H1 (cell line): ENCODE results near the gene CTSS. TPM values are rescaled to one million over a fixed set of nuclear protein-coding genes. Genes with fewer than 3 reads are reported as not detected.

Experiments
- CTCF ChIA-PET: fragments of 300-600 bp; sonication (Branson Sonifier 250); formaldehyde crosslinking; loops from one replicate; lab custom pipeline; 2021; ENCODE audit not compliant: partially characterized antibody; lab: Charles Lee
- POLR2A ChIA-PET: fragments of 300-600 bp; sonication (Branson Sonifier 250); formaldehyde crosslinking; loops from one replicate; lab custom pipeline; 2021; ENCODE audit warnings: inconsistent platforms; ENCODE audit not compliant: partially characterized antibody; lab: Charles Lee
- DNase-seq, 2 experiments: peaks; one replicate each; pipeline versions ENCODE4 v3.0.0 to v3.0.0-alpha.2; 2010 to 2022; ENCODE audit warnings: low spot score in 2 of 2, low read depth in 1 of 2, mixed read lengths in 1 of 2
- FAIRE-seq: peaks from 2 replicates; lab custom pipeline; 2011; peaks lifted over from hg19 to GRCh38; lab: Jason Lieb, UNC
- H2AFZ ChIP-seq: 2 replicates; pipeline ENCODE4 v1.8.1; 2012; ENCODE audit warnings: low read length, inconsistent platforms
- H2AK5ac ChIP-seq: 2 replicates; pipeline ENCODE4 v1.6.1; 2013; ENCODE audit warnings: low read depth, low read length
- H2BK120ac ChIP-seq: replicated peaks from 2 replicates; pipeline ENCODE3; 2013; ENCODE audit warnings: low read depth, low read length, inconsistent platforms
- H2BK12ac ChIP-seq: 2 replicates; pipeline ENCODE4 v1.6.1; 2013; ENCODE audit warnings: low read depth, low read length
- H2BK15ac ChIP-seq: 2 replicates; pipeline ENCODE4 v1.6.1; 2013; ENCODE audit warnings: low read length
- H2BK20ac ChIP-seq: 2 replicates; pipeline ENCODE4 v1.6.1; 2013; ENCODE audit warnings: low read length
- H2BK5ac ChIP-seq: 2 replicates; pipeline ENCODE4 v1.6.1; 2013; ENCODE audit warnings: low read depth, low read length
- H3K14ac ChIP-seq: 2 replicates; pipeline ENCODE4 v1.6.1; 2013; ENCODE audit warnings: inconsistent platforms; ENCODE audit not compliant: insufficient read length
- H3K18ac ChIP-seq: 2 replicates; pipeline ENCODE4 v1.6.1; 2013; ENCODE audit warnings: low read length; ENCODE audit errors: extremely low read depth
- H3K23ac ChIP-seq: 2 replicates; pipeline ENCODE4 v1.6.1; 2013; ENCODE audit warnings: inconsistent platforms; ENCODE audit not compliant: insufficient read length
- H3K23me2 ChIP-seq: 2 replicates; pipeline ENCODE4 v1.6.1; 2013; ENCODE audit warnings: low read depth, low read length
- H3K27ac ChIP-seq: 2 replicates; pipeline ENCODE4 v1.6.1; 2011; ENCODE audit warnings: low read depth, low read length, inconsistent platforms
- H3K27me3 ChIP-seq, 4 experiments: replicated peaks in 1 of 4; 1 replicate in 1 of 4; 2 replicates in 3 of 4; pipeline versions ENCODE4 v1.6.1 to v1.8.1; 2011 to 2013; ENCODE audit warnings: low read length in 3 of 4, mild to moderate bottlenecking in 3 of 4, inconsistent platforms in 2 of 4, mixed read lengths in 2 of 4, moderate library complexity in 1 of 4; ENCODE audit not compliant: control insufficient read depth in 3 of 4, insufficient read depth in 3 of 4; ENCODE audit errors: extremely low read depth in 1 of 4
- H3K36me3 ChIP-seq, 4 experiments: 2 replicates each; pipeline versions ENCODE4 v1.6.1 to v1.8.1; 2011 to 2013; ENCODE audit warnings: mild to moderate bottlenecking in 4 of 4, low read length in 3 of 4, moderate library complexity in 2 of 4, control low read depth in 1 of 4, inconsistent platforms in 1 of 4; ENCODE audit not compliant: insufficient read depth in 4 of 4, control insufficient read depth in 2 of 4
- H3K4ac ChIP-seq: replicated peaks from 2 replicates; pipeline ENCODE3; 2013; ENCODE audit warnings: low read length, low read depth, mixed read lengths, inconsistent platforms; ENCODE audit not compliant: insufficient read length
- H3K4me1 ChIP-seq, 4 experiments: replicated peaks in 1 of 4; 1 replicate in 1 of 4; 2 replicates in 3 of 4; pipeline versions ENCODE4 v1.6.1 to v1.8.1; 2011 to 2013; ENCODE audit warnings: low read length in 3 of 4, inconsistent platforms in 2 of 4, mixed read lengths in 1 of 4; ENCODE audit not compliant: insufficient read depth in 4 of 4, control insufficient read depth in 3 of 4
- H3K4me2 ChIP-seq, 2 experiments: 2 replicates each; pipeline versions ENCODE4 v1.6.1 to v1.8.1; 2011 to 2013; ENCODE audit warnings: low read depth in 2 of 2, low read length in 2 of 2, control low read depth in 1 of 2, inconsistent platforms in 1 of 2, mild to moderate bottlenecking in 1 of 2; ENCODE audit not compliant: insufficient read depth in 1 of 2
- H3K4me3 ChIP-seq, 4 experiments: fragments of 200-600, 300-600 bp in 1 of 4; sonication (generic), shearing (Covaris generic), sonication (Bioruptor Twin) in 1 of 4; 2 replicates each; pipeline versions ENCODE4 v1.5.1 to v1.8.1; 2011 to 2016; ENCODE audit warnings: low read length in 4 of 4, low read depth in 3 of 4, control low read depth in 2 of 4, inconsistent platforms in 2 of 4, mild to moderate bottlenecking in 2 of 4, mixed read lengths in 1 of 4, moderate library complexity in 1 of 4; ENCODE audit not compliant: insufficient read depth in 2 of 4; ENCODE audit errors: extremely low read depth in 1 of 4
- H3K56ac ChIP-seq: replicated peaks from 2 replicates; pipeline ENCODE3; 2013; ENCODE audit warnings: low read depth, mild to moderate bottlenecking, mixed read lengths, low read length, inconsistent platforms; ENCODE audit not compliant: insufficient read length
- H3K79me1 ChIP-seq: 2 replicates; pipeline ENCODE4 v1.6.1; 2013; ENCODE audit warnings: low read depth, low read length, control low read depth
- H3K79me2 ChIP-seq, 2 experiments: 2 replicates each; pipeline versions ENCODE4 v1.6.1 to v1.8.1; 2012 to 2013; ENCODE audit warnings: low read length in 2 of 2, mild to moderate bottlenecking in 2 of 2, inconsistent platforms in 1 of 2; ENCODE audit not compliant: insufficient read depth in 2 of 2, control insufficient read depth in 1 of 2
- H3K9ac ChIP-seq, 4 experiments: replicated peaks in 1 of 4; 1 replicate in 1 of 4; 2 replicates in 3 of 4; pipeline versions ENCODE4 v1.6.1 to v1.8.1; 2011 to 2013; ENCODE audit warnings: low read depth in 3 of 4, low read length in 3 of 4, control low read depth in 2 of 4, mild to moderate bottlenecking in 2 of 4, moderate library complexity in 2 of 4, inconsistent platforms in 1 of 4; ENCODE audit errors: extremely low read depth in 1 of 4
- H3K9me3 ChIP-seq, 2 experiments: 2 replicates each; pipeline versions ENCODE4 v1.6.1 to v1.8.1; 2012 to 2013; ENCODE audit warnings: mild to moderate bottlenecking in 2 of 2, moderate library complexity in 2 of 2, control low read depth in 1 of 2, inconsistent platforms in 1 of 2, low read depth in 1 of 2, low read length in 1 of 2, mixed read lengths in 1 of 2; ENCODE audit not compliant: insufficient read depth in 2 of 2
- H4K20me1 ChIP-seq, 2 experiments: replicated peaks in 1 of 2; 2 replicates each; pipeline versions ENCODE3 to v1.8.1; 2011 to 2013; ENCODE audit warnings: inconsistent platforms in 2 of 2, low read length in 2 of 2, mild to moderate bottlenecking in 1 of 2; ENCODE audit not compliant: insufficient read depth in 2 of 2, control insufficient read depth in 1 of 2
- H4K5ac ChIP-seq: 2 replicates; pipeline ENCODE4 v1.6.1; 2013; ENCODE audit warnings: low read length, low read depth, mixed read lengths, inconsistent platforms; ENCODE audit not compliant: insufficient read length
- H4K8ac ChIP-seq: 2 replicates; pipeline ENCODE4 v1.8.0; 2013; ENCODE audit warnings: mild to moderate bottlenecking, moderate library complexity, low read length, inconsistent platforms; ENCODE audit not compliant: insufficient read depth; ENCODE audit errors: extremely low read depth
- H4K91ac ChIP-seq: replicated peaks from 2 replicates; pipeline ENCODE3; 2013; ENCODE audit warnings: low read length, mixed read lengths, inconsistent platforms; ENCODE audit not compliant: insufficient read length
- BACH1 ChIP-seq: IDR thresholded peaks from 2 replicates; pipeline ENCODE4 v1.6.1; 2012; ENCODE audit warnings: low read length, improper control_type of control experiment
- BRCA1 ChIP-seq: IDR thresholded peaks from 2 replicates; pipeline ENCODE4 v1.6.1; 2012; ENCODE audit warnings: low read depth, low read length, improper control_type of control experiment
- CHD2 ChIP-seq: IDR thresholded peaks from 2 replicates; pipeline ENCODE4 v1.6.1; 2012; ENCODE audit warnings: low read length, improper control_type of control experiment
- CTBP2 ChIP-seq: IDR thresholded peaks from 2 replicates; pipeline ENCODE4 v1.7.0; 2011; ENCODE audit warnings: borderline replicate concordance, mild to moderate bottlenecking, moderate library complexity, mixed read lengths, low read length; ENCODE audit not compliant: insufficient read depth, insufficient read length
- NRF1 ChIP-seq: IDR thresholded peaks from 2 replicates; pipeline ENCODE4 v1.6.1; 2011; ENCODE audit warnings: mild to moderate bottlenecking, low read depth, low read length, improper control_type of control experiment
- SP4 ChIP-seq: IDR thresholded peaks from 2 replicates; pipeline ENCODE4 v1.6.1; 2012; ENCODE audit warnings: low read length, inconsistent platforms
- TAF1 ChIP-seq: IDR thresholded peaks from 2 replicates; pipeline ENCODE4 v1.6.1; 2011; ENCODE audit warnings: mild to moderate bottlenecking, low read depth, low read length
- TAF7 ChIP-seq: optimal IDR thresholded peaks from 2 replicates; pipeline ENCODE3; 2011; ENCODE audit warnings: low read depth, mild to moderate bottlenecking, inconsistent platforms, low read length, moderate library complexity, borderline replicate concordance
- WGBS, 2 experiments: shearing (Covaris generic) in 1 of 2; methylation state at CpG; one replicate each; pipeline versions ENCODE4 v1.1.6 to v1.1.7; 2013 to 2015; ENCODE audit warnings: low lambda C conversion rate in 2 of 2, mixed read lengths in 2 of 2, inconsistent platforms in 1 of 2, low coverage in 1 of 2, missing lambda C conversion rate in 1 of 2; ENCODE audit not compliant: insufficient replicate concordance in 2 of 2, insufficient coverage in 1 of 2, insufficient read length in 1 of 2; ENCODE audit errors: extremely low coverage in 1 of 2, missing lambda C conversion rate in 1 of 2; 5-methylcytosine and 5-hydroxymethylcytosine counted together
- polyA plus RNA-seq, 7 experiments: library from polyadenylated mRNA; depleted of rRNA in 3 of 7; stranded (reverse) in 5 of 7; unstranded in 2 of 7; fragments of >200 nt in 5 of 7; fragments of 200-250 nt in 2 of 7; gene quantifications; 1 replicate in 5 of 7; 2 replicates in 1 of 7; 4 replicates in 1 of 7; pipeline versions ENCODE4 v1.2.1 to v1.2.3, GENCODE V29; 2011 to 2013; ENCODE audit warnings: missing spikeins in 2 of 7, mixed read lengths in 2 of 7
- total RNA-seq: library from RNA; stranded (reverse); fragmentation: NEBNext Ultra II Directional; extraction: Animal tissue kit (Norgen Biotek cat#: 25700); gene quantifications from 2 replicates; pipeline ENCODE4 v1.2.1, GENCODE V29; 2021
- TF ChIP-seq, protein P1 (sequence below): IDR thresholded peaks from 2 replicates; pipeline ENCODE4 v1.6.1; 2012; ENCODE audit warnings: inconsistent platforms
- TF ChIP-seq, protein P2 (sequence below): IDR thresholded peaks from 2 replicates; pipeline ENCODE4 v1.6.1; 2011; ENCODE audit warnings: low read length, improper control_type of control experiment

Gene CTSS
- total and polyA plus RNA-seq, 2 of the 8 experiments (the other 6 are each of a cell fraction or from before 2014, with no cell fraction given), result not detected

DNA sequence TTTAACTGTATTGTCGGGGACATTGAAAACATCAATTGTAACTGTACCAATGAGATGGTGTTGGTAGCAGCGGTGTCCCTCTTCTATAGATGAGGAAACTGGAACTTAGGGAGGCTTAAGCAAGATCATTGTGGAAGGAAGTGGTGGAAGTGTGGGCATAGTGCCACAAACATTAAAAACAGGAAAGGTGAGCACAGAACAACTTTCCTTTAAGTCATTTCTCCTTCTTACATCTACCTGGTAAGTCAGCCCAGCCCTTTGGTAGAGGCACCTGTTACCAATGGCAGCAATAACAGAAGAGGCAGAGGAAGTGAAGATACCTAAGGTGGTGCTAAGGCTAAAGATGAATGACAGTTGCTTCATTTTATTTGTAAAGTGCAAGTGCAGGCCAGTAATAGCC lies 12.0 kb upstream of the CTSS start:
- Histone ChIP-seq H3K27me3 (no peaks in the 10 kb centered on the region), H3K79me1 (no peaks in the 10 kb centered on the region), H3K79me2 (no peaks in the 10 kb centered on the region), H2BK5ac (no peak overlapping the region), H2BK120ac (no peak overlapping the region), H3K23me2 (no peaks in the 10 kb centered on the region), H2AFZ (no peak overlapping the region), H4K91ac (no peak overlapping the region), H2AK5ac (no peak overlapping the region), H3K9ac (no peak overlapping the region), H3K18ac (no peak overlapping the region), H3K4me2 (no peak overlapping the region), H2BK12ac (no peak overlapping the region), H3K14ac (no peak overlapping the region), H2BK15ac (no peak overlapping the region), H4K5ac (no peak overlapping the region), H2BK20ac (no peak overlapping the region), H3K4me3 (no peak overlapping the region), H4K20me1 (no peaks in the 10 kb centered on the region), H3K9me3 (peaks cover 0 to 6% of the 10 kb centered on the region in 2 experiments; a peak in 2 of 4 replicates), H3K4me1 (no peaks in the 10 kb centered on the region), H4K8ac (no peak overlapping the region), H3K36me3 (no peaks in the 10 kb centered on the region), H3K56ac (no peak overlapping the region), H3K4ac (no peak overlapping the region), H3K23ac (no peak overlapping the region), H3K27ac (no peak overlapping the region)
- POLR2A ChIA-PET, result interaction anchor here (0.7 kb wide), 1 partner anchor 29 kb away, joined by 3 read pairs; no protein-coding TSS in a partner anchor
- DNase-seq (no peak), FAIRE-seq (no peak)
- TF ChIP-seq CHD2, result no peak
- no peak for TF ChIP-seq NRF1
- TF ChIP-seq BRCA1, result no peak
- TF ChIP-seq SP4, result no peak
- TF ChIP-seq, protein P1, sequence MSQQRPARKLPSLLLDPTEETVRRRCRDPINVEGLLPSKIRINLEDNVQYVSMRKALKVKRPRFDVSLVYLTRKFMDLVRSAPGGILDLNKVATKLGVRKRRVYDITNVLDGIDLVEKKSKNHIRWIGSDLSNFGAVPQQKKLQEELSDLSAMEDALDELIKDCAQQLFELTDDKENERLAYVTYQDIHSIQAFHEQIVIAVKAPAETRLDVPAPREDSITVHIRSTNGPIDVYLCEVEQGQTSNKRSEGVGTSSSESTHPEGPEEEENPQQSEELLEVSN, result no peak
- no peak for TF ChIP-seq BACH1
- no peak for TF ChIP-seq TAF1
- TF ChIP-seq, protein P2, sequence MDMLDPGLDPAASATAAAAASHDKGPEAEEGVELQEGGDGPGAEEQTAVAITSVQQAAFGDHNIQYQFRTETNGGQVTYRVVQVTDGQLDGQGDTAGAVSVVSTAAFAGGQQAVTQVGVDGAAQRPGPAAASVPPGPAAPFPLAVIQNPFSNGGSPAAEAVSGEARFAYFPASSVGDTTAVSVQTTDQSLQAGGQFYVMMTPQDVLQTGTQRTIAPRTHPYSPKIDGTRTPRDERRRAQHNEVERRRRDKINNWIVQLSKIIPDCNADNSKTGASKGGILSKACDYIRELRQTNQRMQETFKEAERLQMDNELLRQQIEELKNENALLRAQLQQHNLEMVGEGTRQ, result no peak
- no peak for TF ChIP-seq CTBP2
- no peak for TF ChIP-seq TAF7
- CTCF ChIA-PET, result interaction anchor here (1.7 kb wide), 1 partner anchor 32 kb away, joined by 4 read pairs; no protein-coding TSS in a partner anchor
- 89% methylated on average over 2 of the region's 2 CpGs; no CpG with 5 or more reads in 1 of the 2 experiments for WGBS, 2 experiments
